A549 (cell line): ENCODE data around the gene DDO. TPM values are rescaled to one million over a fixed set of nuclear protein-coding genes. Genes with fewer than 3 reads are reported as not detected.

Experiments
- ATAC-seq, 2 experiments: fragments of 200-7000 bp in 1 of 2; fragments of >200 bp in 1 of 2; cut with Nextera tagmentation in 1 of 2; cut with Tn5 transposase in 1 of 2; 3 replicates each; pipeline versions ENCODE4 v1.8.0 to v1.9.1; 2018 to 2020; ENCODE audit warnings: mild to moderate bottlenecking in 1 of 2, moderate library complexity in 1 of 2
- CTCF ChIA-PET: fragments of 300-600 bp; sonication (Branson Sonifier 250); formaldehyde crosslinking; extraction: SDS; loops from one replicate; lab custom pipeline; 2021; ENCODE audit warnings: antibody characterized with exemption, inconsistent platforms; lab: Yijun Ruan, JAX
- POLR2A ChIA-PET: fragments of 350-600 bp; formaldehyde crosslinking; extraction: SDS; loops from one replicate; lab custom pipeline; 2021; ENCODE audit warnings: antibody characterized with exemption, inconsistent platforms; lab: Yijun Ruan, JAX
- DNase-seq, 2 experiments: peaks; one replicate each; pipeline versions ENCODE4 v3.0.0 to v3.0.0-alpha.2; 2011 to 2016; ENCODE audit warnings: low read depth in 1 of 2, low spot score in 1 of 2
- FAIRE-seq: peaks from 2 replicates; lab custom pipeline; 2011; peaks lifted over from hg19 to GRCh38; lab: Jason Lieb, UNC
- H3K27ac ChIP-seq, 2 experiments: fragments of >200 bp; sonication (Bioruptor Twin); formaldehyde crosslinking; 3 replicates each; pipeline ENCODE4 v1.5.1; 2016 to 2017
- H3K4me1 ChIP-seq: fragments of >200 bp; sonication (Bioruptor Twin); formaldehyde crosslinking; 3 replicates; pipeline ENCODE4 v1.6.1; 2016
- H3K4me2 ChIP-seq: fragments of >200 bp; sonication (Bioruptor Twin); formaldehyde crosslinking; 3 replicates; pipeline ENCODE4 v1.6.1; 2016
- H3K4me3 ChIP-seq: fragments of >200 bp; sonication (Bioruptor Twin); formaldehyde crosslinking; 3 replicates; pipeline ENCODE4 v1.5.1; 2016
- H3K9me3 ChIP-seq: fragments of >200 bp; sonication (Bioruptor Twin); formaldehyde crosslinking; 3 replicates; pipeline ENCODE4 v1.6.1; 2016
- ELK1 ChIP-seq: fragments of 150-350 bp; IDR thresholded peaks from 2 replicates; pipeline ENCODE4 v1.6.1; 2014; ENCODE audit warnings: low read depth, mild to moderate bottlenecking, low read length
- FOSL2 ChIP-seq, 2 experiments: fragments of 450-650 bp in 1 of 2; fragments of >200 bp in 1 of 2; sonication (Bioruptor Twin) in 1 of 2; formaldehyde crosslinking; IDR thresholded peaks; 2 replicates each; pipeline versions ENCODE4 v1.5.0 to v1.6.1; 2016 to 2020; ENCODE audit warnings: mild to moderate bottlenecking in 1 of 2, moderate library complexity in 1 of 2
- FOXS1 ChIP-seq: fragments of 250-450 bp; sonication (Bioruptor Pico); IDR thresholded peaks from 2 replicates; pipeline ENCODE4 v1.5.0; 2020; ENCODE audit warnings: mild to moderate bottlenecking, moderate library complexity
- HOXA7 ChIP-seq: fragments of 250-450 bp; sonication (Bioruptor Pico); IDR thresholded peaks from 2 replicates; pipeline ENCODE4 v1.5.0; 2020; ENCODE audit warnings: mild to moderate bottlenecking, moderate library complexity
- JUN ChIP-seq, 2 experiments: fragments of >200 bp; sonication (Bioruptor Twin); formaldehyde crosslinking; IDR thresholded peaks; 2 replicates in 1 of 2; 3 replicates in 1 of 2; pipeline ENCODE4 v1.6.1; 2016 to 2017
- MAX ChIP-seq: IDR thresholded peaks from 2 replicates; pipeline ENCODE4 v1.6.1; 2012
- MYC ChIP-seq: IDR thresholded peaks from 2 replicates; pipeline ENCODE4 v1.6.1; 2012; ENCODE audit warnings: mild to moderate bottlenecking, inconsistent platforms, low read length, improper control_type of control experiment, borderline replicate concordance
- NFE2L2 ChIP-seq: fragments of 150-350 bp; conservative IDR thresholded peaks from 2 replicates; pipeline ENCODE4 v1.6.1; 2014; ENCODE audit warnings: low read length
- RARB ChIP-seq: fragments of 250-450 bp; sonication (Bioruptor Pico); IDR thresholded peaks from 2 replicates; pipeline ENCODE4 v1.8.0; 2021; ENCODE audit warnings: mild to moderate bottlenecking, moderate library complexity
- REST ChIP-seq: fragments of 200-600 bp; sonication (generic); IDR thresholded peaks from 2 replicates; pipeline ENCODE4 v1.6.1; 2016; ENCODE audit warnings: antibody characterized with exemption, mild to moderate bottlenecking, moderate library complexity
- TFCP2L1 ChIP-seq: fragments of 250-450 bp; sonication (Bioruptor Pico); IDR thresholded peaks from 2 replicates; pipeline ENCODE4 v1.5.0; 2021; ENCODE audit warnings: mild to moderate bottlenecking
- USF2 ChIP-seq: fragments of 450-650 bp; IDR thresholded peaks from 2 replicates; pipeline ENCODE4 v1.6.1; 2014; ENCODE audit warnings: antibody characterized with exemption
- WGBS: methylation state at CpG from one replicate; pipeline ENCODE4 v1.1.6; 2017; ENCODE audit errors: missing lambda C conversion rate; 5-methylcytosine and 5-hydroxymethylcytosine counted together
- polyA plus RNA-seq, 4 experiments: library from polyadenylated mRNA; depleted of rRNA in 3 of 4; stranded (reverse); fragments of >200 nt; fragmentation: RNase III in 1 of 4; extraction: RNeasy Plus Mini Kit Qiagen cat#74134 plus additional on column Dnase treatment in 1 of 4; gene quantifications; 2 replicates in 3 of 4; 3 replicates in 1 of 4; pipeline ENCODE4 v1.2.3, GENCODE V29; 2011 to 2017
- TF ChIP-seq, protein P1 (sequence below): fragments of >200 bp; sonication (Bioruptor Twin); formaldehyde crosslinking; IDR thresholded peaks from 3 replicates; pipeline ENCODE4 v1.5.1; 2016
- TF ChIP-seq, protein P2 (sequence below): fragments of >200 bp; sonication (Bioruptor Twin); formaldehyde crosslinking; IDR thresholded peaks from 2 replicates; pipeline ENCODE4 v1.6.1; 2016

Gene DDO
- polyA plus RNA-seq, 2 of the 4 experiments (the other 2 are of a cell fraction) = 0.04 to 0.05 TPM

DNA sequence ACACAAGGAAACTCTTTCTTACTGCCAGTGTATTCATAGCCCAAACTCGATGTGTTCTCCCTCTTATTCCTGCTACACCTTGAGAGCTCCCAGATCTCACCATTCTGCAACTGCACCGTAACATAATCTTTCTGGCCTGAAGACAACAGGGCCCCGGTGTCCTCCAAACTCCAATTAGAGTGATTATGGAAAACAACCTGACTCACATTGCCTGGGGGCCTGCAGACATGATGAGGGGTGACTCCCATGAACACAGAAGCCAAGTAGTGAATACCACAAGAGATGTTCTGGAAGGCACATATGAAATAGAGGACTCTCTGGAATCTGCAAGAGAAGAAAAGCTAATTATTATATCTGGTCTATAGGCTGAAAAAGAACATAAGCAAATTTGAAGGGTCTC, 41.3 kb upstream of the DDO start:
- H3K4me1 ChIP-seq = no peaks in the 10 kb centered on the region
- no peak overlapping the region for H3K4me3 ChIP-seq
- ChIA-PET POLR2A (no interaction called here), CTCF (no interaction called here)
- H3K9me3 ChIP-seq = no peaks in the 10 kb centered on the region
- H3K4me2 ChIP-seq = no peak overlapping the region
- WGBS = 39% methylated on average over 3 of the region's 3 CpGs
- TF ChIP-seq NFE2L2 = no peak
- TF ChIP-seq MYC = no peak
- no peak for TF ChIP-seq TFCP2L1 (CRISPR knock-in tag)
- TF ChIP-seq FOSL2 (IDR thresholded peaks at IDR 0.05) = no peak
- no peak for TF ChIP-seq FOSL2 (CRISPR knock-in tag; IDR thresholded peaks at IDR 0.05)
- TF ChIP-seq FOXS1 (CRISPR knock-in tag) = no peak
- no peak for TF ChIP-seq REST
- no peak for TF ChIP-seq MAX
- TF ChIP-seq, protein P1, sequence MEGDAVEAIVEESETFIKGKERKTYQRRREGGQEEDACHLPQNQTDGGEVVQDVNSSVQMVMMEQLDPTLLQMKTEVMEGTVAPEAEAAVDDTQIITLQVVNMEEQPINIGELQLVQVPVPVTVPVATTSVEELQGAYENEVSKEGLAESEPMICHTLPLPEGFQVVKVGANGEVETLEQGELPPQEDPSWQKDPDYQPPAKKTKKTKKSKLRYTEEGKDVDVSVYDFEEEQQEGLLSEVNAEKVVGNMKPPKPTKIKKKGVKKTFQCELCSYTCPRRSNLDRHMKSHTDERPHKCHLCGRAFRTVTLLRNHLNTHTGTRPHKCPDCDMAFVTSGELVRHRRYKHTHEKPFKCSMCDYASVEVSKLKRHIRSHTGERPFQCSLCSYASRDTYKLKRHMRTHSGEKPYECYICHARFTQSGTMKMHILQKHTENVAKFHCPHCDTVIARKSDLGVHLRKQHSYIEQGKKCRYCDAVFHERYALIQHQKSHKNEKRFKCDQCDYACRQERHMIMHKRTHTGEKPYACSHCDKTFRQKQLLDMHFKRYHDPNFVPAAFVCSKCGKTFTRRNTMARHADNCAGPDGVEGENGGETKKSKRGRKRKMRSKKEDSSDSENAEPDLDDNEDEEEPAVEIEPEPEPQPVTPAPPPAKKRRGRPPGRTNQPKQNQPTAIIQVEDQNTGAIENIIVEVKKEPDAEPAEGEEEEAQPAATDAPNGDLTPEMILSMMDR = no peak
- TF ChIP-seq JUN (IDR thresholded peaks at IDR 0.05) = no peak
- no peak for TF ChIP-seq USF2
- no peak for TF ChIP-seq HOXA7 (CRISPR knock-in tag)
- TF ChIP-seq ELK1 = no peak
- no peak for TF ChIP-seq RARB (CRISPR knock-in tag)
- no peak for FAIRE-seq
- no peak overlapping the region for H3K27ac ChIP-seq
- DNase-seq = no peak
- ATAC-seq = no peak

- DNase-seq (no peak), FAIRE-seq (no peak), ATAC-seq (no peak)
- H3K9me3 ChIP-seq = no peaks in the 10 kb centered on the region
- H3K4me3 ChIP-seq = no peak overlapping the region
- TF ChIP-seq ELK1 (no peak), RARB (CRISPR knock-in tag) (no peak)
- TF ChIP-seq, protein P2, sequence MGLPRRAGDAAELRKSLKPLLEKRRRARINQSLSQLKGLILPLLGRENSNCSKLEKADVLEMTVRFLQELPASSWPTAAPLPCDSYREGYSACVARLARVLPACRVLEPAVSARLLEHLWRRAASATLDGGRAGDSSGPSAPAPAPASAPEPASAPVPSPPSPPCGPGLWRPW = no peak
- no peak overlapping the region for H3K27ac ChIP-seq
- no peaks in the 10 kb centered on the region for H3K4me1 ChIP-seq
- no peak overlapping the region for H3K4me2 ChIP-seq
- POLR2A ChIA-PET = no interaction called here
- CTCF ChIA-PET = no interaction called here
- WGBS = 37% methylated on average over 4 of the region's 4 CpGs
Observed at GRCh38 chr6:110449541-110449895, 34.1 kb upstream of the DDO start.
